HG02763 (cell line): ENCODE results near the gene DDI2.
A peak's percentile ranks its signal among the peaks of the same experiment; 100 is the strongest.
"Not testable (repeated sequence)": the region's sequence is repeated elsewhere in the genome, so short reads cannot be mapped to it uniquely, and the experiment has no call there.

Experiments used
- ATAC-seq: cut with Tn5 transposase; IDR thresholded peaks from one replicate; pipeline ENCODE4 v1.9.1; 2021; ENCODE audit warnings: mild to moderate bottlenecking, moderate library complexity; ENCODE audit not compliant: unreplicated experiment

DDI2 gene

GRCh38 chr1:15676688-15677661, 59.7 kb downstream of the DDI2 start:
- ATAC-seq, result no peak

GRCh38 chr1:15678578-15678977, 61.3 kb downstream of the DDI2 start:
- ATAC-seq, result no peak

GRCh38 chr1:15680131-15680530, 62.9 kb downstream of the DDI2 start:
- no peak for ATAC-seq

DNA sequence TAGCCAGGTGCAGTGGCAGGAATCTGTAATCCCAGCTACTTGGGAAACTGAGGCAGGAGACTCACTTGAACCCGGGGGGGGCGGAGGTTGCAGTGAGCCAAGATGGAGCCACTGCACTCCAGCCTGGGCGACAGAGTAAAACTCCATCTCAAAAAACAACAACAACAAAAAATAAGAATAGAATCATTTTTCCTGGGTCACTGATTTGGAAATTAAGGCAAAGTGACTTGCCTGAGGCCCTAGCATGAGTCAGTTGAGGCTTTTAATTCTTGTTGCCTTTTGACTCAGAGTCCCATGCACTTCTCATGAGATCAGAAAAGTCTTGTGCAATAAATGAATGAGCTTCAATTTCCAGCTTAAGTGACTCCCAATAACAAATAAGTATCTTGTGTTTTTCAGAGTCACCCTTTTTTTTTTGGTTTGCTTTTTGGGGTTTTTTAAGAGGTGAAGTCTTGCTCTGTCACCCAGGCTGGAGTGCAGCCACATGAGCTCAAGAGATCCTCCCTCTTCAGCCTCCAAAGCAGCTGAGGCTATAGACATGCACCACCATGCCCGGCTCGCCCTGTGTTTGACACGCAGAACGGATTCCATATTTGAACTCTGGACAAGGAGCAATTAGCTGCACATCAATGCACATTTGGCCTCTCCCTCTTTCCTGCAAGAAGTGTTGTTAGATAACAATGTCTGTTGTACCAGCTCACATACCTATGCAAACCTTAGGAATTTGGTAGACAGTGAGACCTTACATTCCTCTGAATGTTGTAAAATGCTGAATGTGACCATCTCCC, 63.5 kb downstream of the DDI2 start:
- ATAC-seq, result no peak

DNA sequence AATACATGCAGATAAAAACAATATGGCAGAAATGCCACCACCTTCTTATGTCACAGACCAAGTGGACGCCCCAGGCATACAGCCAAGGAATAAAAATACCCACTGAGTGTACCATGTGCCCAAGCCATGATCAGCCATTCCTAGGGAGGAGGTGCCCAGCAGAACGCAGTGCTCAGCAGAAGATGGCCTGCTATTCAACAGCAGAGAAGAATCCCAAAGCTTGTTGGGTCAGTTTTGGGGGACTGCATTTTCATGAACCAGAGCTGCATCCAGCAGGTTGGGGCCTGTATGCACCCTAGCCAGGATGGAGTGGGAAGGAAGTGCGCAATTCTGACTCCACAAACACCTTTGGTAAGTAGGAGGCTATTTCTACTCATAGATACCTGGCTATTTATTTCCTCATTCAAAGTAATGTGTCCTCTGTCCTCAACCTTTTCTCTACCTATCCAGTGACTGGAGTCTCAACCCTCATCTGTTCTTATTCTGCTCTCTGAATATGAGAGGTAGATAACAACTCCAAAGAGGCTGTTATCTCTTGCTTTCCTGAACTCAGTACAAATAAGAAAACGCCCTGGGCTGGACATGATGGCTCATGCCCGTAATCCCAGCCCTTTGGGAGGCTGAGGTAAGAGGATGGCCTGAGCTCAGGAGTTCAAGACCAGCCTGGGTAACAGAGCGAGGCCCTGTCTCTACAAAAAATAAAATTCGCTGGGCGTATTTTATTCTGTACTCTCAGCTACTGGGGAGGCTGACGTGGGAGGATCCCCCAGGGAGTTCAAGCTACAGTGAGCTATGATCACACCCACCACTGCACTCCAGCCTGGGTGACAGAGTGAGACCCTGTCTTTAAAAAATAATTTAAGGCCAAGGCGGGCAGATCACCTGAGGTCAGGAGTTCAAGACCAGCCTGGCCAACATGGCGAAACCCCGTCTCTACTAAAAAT, 64.4 kb downstream of the DDI2 start:
- no peak for ATAC-seq

GRCh38 chr1:15682936-15683341, 65.7 kb downstream of the DDI2 start:
- no peak for ATAC-seq

GRCh38 chr1:15683345-15684039, 66.2 kb downstream of the DDI2 start:
- ATAC-seq, result no peak

- ATAC-seq, result no peak
Measured at GRCh38 chr1:15684042-15684461, 66.8 kb downstream of the DDI2 start, which contains the start of gene PLEKHM2. Gene PLEKHM2 (plus strand): TSS chr1:15684320. CDS start chr1:15684559, 239 bp downstream.

- no peak for ATAC-seq
Measured at GRCh38 chr1:15684468-15685291, 67.4 kb downstream of the DDI2 start.

GRCh38 chr1:15685820-15686219, 68.6 kb downstream of the DDI2 start:
- no peak for ATAC-seq

GRCh38 chr1:15687446-15687845, 70.2 kb downstream of the DDI2 start:
- ATAC-seq, result no peak

DNA sequence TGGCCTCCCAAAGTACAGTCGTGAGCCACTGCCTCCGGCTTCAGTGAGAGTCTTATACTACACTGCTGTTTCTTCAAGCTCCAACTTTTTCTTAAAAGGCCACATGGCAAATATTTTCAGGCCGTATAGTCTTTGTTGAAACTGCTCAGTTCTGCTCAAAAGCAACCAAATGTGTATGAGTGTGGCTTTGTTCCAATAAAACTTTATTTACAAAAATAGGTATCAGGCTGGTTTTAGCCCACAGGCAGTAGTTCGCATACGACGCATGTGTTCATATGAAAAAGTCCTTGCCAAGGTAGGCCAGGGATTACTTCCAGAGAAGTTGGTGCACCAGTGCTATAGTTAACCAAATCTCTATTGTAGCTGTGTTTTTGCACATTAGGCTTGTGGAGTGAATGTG, 73.1 kb downstream of the DDI2 start:
- ATAC-seq, result no peak

GRCh38 chr1:15691434-15692032, 74.3 kb downstream of the DDI2 start:
- ATAC-seq, result no peak

- ATAC-seq, result no peak
Measured at GRCh38 chr1:15692121-15692682, 74.9 kb downstream of the DDI2 start.

GRCh38 chr1:15693371-15693770, 76.1 kb downstream of the DDI2 start:
- ATAC-seq, result no peak

- peak; percentile 82 for ATAC-seq
Measured at GRCh38 chr1:15696956-15697521, 79.8 kb downstream of the DDI2 start.

DNA sequence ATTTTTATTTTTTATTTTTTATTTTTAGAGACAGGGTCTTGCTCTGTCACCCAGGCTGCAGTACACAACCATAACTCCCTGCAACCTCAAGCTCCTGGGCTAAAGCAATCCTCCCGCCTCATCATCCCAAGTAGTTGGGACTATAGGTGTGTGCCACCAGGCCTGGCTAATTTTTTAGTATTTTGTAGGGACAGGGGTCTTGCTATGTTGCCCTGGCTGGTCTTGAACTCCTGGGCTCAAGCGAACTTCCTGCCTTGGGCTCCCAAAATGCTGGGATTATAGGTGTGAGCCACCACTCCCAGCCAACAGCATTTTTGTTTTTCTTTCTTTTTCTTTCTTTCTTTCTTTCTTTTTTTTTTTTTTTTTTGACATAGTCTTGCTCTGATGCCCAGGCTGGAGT, 80.9 kb downstream of the DDI2 start:
- ATAC-seq, result no peak

- not testable (repeated sequence) for ATAC-seq
Measured at GRCh38 chr1:15699321-15699720, 82.1 kb downstream of the DDI2 start.
